Measurements from ENCODE around the gene LRRC55.

DNA sequence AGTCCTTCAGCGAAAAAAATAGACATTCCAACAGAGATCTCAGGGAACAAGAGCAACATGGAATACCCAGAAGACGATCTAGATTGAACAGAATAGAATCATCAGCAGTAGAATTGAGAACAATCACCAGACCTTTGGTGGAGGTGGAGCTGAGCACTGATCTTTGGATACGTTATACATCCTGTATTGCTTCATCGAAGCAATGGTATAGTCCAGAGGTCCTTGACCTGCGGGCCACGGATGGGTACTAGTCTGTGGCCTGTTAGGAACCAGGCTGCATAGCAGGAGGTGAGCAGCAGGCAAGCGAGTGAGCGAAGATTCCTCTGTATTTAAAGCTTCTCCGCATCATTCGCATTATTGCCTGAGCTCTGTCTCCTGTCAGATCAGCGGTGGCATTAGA is 17.6 kb downstream of the LRRC55 start:
- TF ChIP-seq, protein P1, sequence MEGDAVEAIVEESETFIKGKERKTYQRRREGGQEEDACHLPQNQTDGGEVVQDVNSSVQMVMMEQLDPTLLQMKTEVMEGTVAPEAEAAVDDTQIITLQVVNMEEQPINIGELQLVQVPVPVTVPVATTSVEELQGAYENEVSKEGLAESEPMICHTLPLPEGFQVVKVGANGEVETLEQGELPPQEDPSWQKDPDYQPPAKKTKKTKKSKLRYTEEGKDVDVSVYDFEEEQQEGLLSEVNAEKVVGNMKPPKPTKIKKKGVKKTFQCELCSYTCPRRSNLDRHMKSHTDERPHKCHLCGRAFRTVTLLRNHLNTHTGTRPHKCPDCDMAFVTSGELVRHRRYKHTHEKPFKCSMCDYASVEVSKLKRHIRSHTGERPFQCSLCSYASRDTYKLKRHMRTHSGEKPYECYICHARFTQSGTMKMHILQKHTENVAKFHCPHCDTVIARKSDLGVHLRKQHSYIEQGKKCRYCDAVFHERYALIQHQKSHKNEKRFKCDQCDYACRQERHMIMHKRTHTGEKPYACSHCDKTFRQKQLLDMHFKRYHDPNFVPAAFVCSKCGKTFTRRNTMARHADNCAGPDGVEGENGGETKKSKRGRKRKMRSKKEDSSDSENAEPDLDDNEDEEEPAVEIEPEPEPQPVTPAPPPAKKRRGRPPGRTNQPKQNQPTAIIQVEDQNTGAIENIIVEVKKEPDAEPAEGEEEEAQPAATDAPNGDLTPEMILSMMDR (conservative IDR thresholded peaks at IDR 0.05 in 1 of 2, IDR thresholded peaks at IDR 0.05 in 1 of 2; ENCODE audit: extremely low read depth in 1 of 2, insufficient read depth in 1 of 2, low read depth in 1 of 2, low read length in 2 of 2) = no peak
- no peak for TF ChIP-seq EZH2 (IDR thresholded peaks at IDR 0.05; ENCODE audit: borderline replicate concordance, low read length)

Data from mammary epithelial cell (primary cell).